GM19193 (cell line): ENCODE results near the gene AMELX.

Source experiments
- POLR2A ChIP-seq: IDR thresholded peaks from 4 replicates; pipeline ENCODE4 v1.6.1; 2011; ENCODE audit not compliant: insufficient read depth, insufficient read length; ENCODE audit errors: extremely low read depth

Gene AMELX

GRCh38 chrX:11285651-11286050 lies 7.6 kb upstream of the AMELX start:
- TF ChIP-seq POLR2A: no peak

GRCh38 chrX:11287505-11287904 lies 5.7 kb upstream of the AMELX start:
- no peak for TF ChIP-seq POLR2A

GRCh38 chrX:11290416-11291102 lies 2.7 kb upstream of the AMELX start:
- no peak for TF ChIP-seq POLR2A

GRCh38 chrX:11296051-11296450 lies 2.8 kb downstream of the AMELX start:
- no peak for TF ChIP-seq POLR2A

GRCh38 chrX:11298600-11298999 lies 5.4 kb downstream of the AMELX start:
- TF ChIP-seq POLR2A: no peak

GRCh38 chrX:11304829-11305228 lies 11.6 kb downstream of the AMELX start:
- no peak for TF ChIP-seq POLR2A

GRCh38 chrX:11305641-11306040 lies 12.4 kb downstream of the AMELX start:
- TF ChIP-seq POLR2A: no peak

- TF ChIP-seq POLR2A: no peak
Measured at GRCh38 chrX:11309220-11309619, 16.0 kb downstream of the AMELX start.

- no peak for TF ChIP-seq POLR2A
Measured at GRCh38 chrX:11311706-11312105, 18.5 kb downstream of the AMELX start.

- no peak for TF ChIP-seq POLR2A
Measured at GRCh38 chrX:11319806-11320520, 26.8 kb downstream of the AMELX start.

- no peak for TF ChIP-seq POLR2A
Measured at GRCh38 chrX:11321986-11322385, 28.8 kb downstream of the AMELX start.

GRCh38 chrX:11328134-11328533 lies 34.9 kb downstream of the AMELX start:
- TF ChIP-seq POLR2A: no peak

- no peak for TF ChIP-seq POLR2A
Measured at GRCh38 chrX:11329021-11329420, 35.8 kb downstream of the AMELX start.

GRCh38 chrX:11331788-11332187 lies 38.6 kb downstream of the AMELX start:
- no peak for TF ChIP-seq POLR2A

- no peak for TF ChIP-seq POLR2A
Measured at GRCh38 chrX:11334165-11334564, 41.0 kb downstream of the AMELX start.

- TF ChIP-seq POLR2A: no peak
Measured at GRCh38 chrX:11336201-11336600, 43.0 kb downstream of the AMELX start.
